ENCODE measurements around the gene CIAO2B.
"Not testable (repeated sequence)": the region's sequence is repeated elsewhere in the genome, so short reads cannot be mapped to it uniquely, and the experiment has no call there.

CIAO2B gene

DNA sequence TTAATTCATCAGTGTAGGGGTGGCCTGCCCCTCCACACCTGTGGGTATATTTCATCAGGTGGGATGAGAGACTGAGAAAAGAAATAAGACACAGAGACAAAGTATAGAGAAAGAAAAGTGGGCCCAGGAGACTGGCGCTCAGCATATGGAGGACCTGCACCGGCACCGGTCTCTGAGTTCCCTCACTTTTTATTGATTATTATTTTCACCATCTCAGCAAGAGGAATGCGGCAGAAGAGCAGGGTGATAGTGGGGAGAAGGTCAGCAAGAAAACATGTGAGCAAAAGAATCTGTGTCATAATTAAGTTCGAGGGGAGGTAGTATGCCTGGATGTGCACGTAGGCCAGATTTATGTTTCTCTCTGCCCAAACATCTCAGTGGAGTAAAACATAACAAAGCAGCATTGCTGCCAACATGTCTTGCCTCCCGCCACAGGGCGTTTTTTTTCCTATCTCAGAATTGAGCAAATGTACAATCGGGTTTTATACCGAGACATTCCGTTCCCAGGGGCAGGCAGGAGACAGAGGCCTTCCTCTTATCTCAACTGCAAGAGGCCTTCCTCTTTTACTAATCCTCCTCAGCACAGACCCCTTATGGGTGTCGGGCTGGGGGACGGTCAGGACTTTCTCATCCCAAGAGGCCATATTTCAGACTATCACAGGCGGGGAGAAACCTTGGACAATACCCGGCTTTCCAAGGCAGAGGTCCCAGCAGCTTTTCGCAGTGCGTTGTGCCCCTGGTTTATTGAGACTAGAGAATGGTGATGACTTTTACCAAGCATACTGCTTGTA is 21.4 kb upstream of the CIAO2B start:
- not testable (repeated sequence) for DNase-seq (ENCODE audit: low read depth)

- peak; percentile 58 for DNase-seq (ENCODE audit: low read depth)
Measured at GRCh38 chr16:66954097-66954659, 20.0 kb upstream of the CIAO2B start.

GRCh38 chr16:66953462-66954096 is 19.4 kb upstream of the CIAO2B start:
- no peak for DNase-seq (ENCODE audit: low read depth)

DNA sequence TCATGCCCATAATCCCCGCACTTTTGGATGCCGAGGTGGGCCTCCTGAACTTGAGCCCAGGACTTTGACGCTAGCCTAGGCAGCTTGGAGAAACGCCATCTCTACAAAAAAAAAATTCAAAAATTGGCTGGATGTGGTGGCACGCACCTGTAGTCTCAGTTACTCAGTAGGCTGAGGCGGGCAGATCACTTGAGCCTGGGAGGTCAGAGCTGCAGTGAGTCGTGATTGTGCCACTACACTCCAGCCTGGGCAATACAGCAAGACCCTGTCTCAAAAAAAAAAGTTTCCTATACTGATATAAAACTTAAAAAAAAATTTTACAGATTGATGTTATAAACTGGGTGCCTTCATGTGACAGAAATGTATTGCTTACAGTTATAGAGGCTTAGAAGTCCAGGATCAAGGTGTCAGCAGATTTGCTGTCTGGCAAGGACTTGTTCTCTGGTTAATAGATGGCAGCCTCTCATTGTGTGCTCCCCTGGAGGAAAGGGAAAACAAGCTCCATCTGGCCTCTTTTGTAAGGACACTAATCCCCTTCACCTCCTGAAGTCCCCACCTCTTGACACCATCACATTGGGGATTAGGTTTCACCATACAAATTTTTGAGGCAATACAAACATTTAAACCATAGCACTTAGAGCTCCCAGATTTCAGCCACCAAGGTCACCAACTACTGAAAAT is 18.4 kb upstream of the CIAO2B start:
- DNase-seq (ENCODE audit: low read depth), result no peak

- no peak for DNase-seq (ENCODE audit: low read depth)
Measured at GRCh38 chr16:66950971-66951790, 17.0 kb upstream of the CIAO2B start.

GRCh38 chr16:66950437-66950836 is 16.2 kb upstream of the CIAO2B start:
- no peak for DNase-seq (ENCODE audit: low read depth)

DNA sequence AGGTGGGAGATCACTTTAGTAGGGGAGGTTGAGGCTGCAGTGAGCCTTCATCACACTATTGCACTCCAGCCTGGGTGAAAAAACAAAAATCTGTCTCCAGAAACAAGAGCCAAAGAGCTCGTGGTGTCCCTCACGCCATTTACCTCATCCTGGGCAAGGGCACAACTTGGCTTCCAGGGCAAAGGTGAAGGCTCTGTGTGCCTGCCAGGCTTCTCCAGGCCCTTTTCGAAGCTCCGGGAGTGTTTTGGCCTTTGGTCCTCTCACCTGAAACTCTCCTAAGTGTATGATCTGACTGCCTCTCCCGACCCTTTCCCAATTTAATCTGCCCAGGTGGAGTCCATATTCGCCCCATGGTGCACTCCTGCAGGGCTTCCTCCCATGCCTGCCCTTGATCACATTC is 15.3 kb upstream of the CIAO2B start:
- DNase-seq (ENCODE audit: low read depth), result no peak

DNA sequence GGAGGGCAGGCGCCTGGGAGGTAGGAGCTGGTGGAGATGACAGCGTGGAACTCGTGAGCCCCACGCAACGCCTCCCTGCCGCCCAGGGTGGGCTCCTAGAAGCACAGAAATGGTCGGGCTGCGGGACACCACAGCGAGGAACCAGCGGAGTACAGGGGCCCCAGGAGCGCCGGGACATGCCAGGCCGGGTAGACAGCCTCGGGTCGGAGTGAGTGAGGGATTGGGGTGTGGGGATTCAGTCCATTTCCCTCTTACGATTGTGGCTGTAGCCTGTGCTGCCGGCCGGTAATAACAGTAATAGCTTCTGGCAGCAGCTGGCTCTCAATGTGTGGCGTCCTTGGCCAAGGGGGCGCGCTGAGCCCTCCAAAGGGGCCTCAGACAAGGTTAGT is 14.6 kb upstream of the CIAO2B start:
- no peak for DNase-seq (ENCODE audit: low read depth)

DNA sequence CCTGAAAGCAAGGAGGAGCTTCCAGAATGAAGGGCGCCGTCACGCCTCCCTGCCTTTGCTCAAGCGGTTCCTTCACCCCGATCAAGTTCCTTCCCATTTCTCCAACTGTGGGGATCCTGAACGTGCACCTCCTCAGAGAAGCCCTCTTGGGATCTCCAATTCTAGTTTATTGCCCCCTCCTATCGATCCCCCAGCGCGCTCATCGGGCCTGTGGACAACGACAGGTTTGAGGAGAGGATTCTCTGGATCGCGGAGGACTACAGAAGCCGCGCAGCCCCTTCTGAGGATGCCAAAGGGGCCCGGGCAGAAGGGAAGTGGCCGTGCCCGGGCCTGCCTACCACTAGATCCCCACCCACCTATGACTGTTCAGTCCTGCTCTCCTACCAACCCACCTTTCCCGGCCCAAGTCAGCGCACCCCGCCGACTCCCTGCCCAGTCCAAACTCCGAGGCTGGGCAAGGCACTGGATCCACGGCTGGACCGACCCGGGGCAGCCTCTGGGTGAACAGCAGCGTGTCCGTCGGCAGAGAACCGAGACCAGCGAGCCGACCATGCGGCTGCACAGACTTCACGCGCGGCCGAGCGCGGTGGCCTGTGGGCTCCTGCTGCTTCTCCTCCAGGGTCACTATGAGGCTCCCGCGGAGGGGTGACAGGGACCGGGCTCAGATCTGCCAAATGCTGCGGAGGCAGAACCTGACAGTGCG is 14.1 kb upstream of the CIAO2B start:
- DNase-seq (ENCODE audit: low read depth), result no peak

DNA sequence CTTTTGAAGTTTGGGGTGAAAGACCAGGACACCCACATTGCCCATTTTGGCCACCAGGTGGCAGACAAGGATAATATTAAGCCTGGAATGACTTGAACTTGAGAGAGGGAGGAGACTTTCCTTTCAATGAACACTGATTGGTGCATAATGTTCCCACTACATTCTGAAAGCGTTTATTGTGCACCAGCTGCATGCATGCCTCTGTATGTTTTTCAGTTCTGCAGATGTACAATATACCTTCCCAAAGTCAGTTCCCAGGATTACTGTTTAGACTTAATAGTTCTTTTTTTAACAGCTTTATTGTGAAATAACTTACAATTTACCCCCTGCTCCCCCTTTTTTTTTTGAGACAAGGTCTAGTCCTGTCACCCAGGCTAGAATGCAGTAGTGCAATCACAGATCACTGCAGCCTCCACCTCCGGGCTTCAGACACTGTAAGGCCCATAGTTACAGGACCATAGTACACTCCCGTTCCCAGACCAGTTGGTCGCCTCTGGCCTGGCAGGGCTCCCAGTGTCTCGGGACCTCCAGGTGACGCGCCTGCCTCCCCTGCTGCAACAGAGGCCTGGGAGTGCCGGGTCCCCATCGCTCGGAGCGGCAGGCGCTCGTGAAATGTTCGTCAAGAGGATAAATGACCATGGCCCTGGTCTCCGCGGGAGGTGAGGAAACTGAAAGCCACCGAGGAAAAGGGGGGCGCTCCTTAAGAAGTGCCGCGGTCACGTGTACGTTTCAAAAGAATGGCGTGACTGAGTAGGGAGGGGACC is 13.3 kb upstream of the CIAO2B start:
- DNase-seq (ENCODE audit: low read depth), result peak; percentile 72

GRCh38 chr16:66946974-66947301 is 12.7 kb upstream of the CIAO2B start:
- no peak for DNase-seq (ENCODE audit: low read depth)

DNA sequence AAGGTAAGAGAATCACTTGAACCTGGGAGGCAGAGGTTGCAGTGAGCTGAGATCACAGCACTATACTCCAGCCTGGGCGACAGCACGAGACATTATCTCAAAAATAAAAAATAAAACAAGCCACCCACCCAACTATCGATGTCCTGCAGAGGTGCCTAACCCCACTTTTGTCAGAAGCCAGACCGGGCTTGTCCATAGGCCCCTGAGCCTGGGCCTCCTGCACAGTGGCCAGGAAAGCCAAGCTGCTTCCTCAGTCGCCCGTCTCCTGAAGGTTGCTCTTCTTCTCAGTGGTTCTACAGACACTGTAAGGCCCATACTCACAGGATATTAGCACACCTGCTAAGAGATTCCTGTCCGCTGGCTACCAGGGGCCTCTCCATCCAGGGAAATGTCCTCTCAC is 12.3 kb upstream of the CIAO2B start:
- no peak for DNase-seq (ENCODE audit: low read depth)

DNA sequence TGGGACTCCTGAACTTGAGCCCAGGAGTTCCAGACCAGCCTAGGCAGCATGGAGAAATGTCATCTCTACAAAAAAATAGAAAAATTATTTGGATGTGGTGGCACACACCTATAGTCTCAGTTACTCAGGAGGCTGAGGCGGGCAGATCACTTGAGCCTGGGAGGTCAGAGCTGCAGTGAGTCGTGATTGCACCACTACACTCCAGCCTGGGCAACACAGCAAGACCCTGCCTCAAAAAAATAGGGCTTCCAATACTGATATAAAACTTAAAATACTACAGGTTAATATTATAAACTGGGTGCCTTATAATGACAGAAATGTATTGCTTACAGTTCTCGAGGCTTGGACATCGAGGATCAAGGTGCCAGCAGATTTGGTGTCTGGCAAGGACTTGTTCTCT is 11.7 kb upstream of the CIAO2B start:
- no peak for DNase-seq (ENCODE audit: low read depth)

GRCh38 chr16:66944971-66945370 is 10.8 kb upstream of the CIAO2B start:
- not testable (repeated sequence) for DNase-seq (ENCODE audit: low read depth)

GRCh38 chr16:66944054-66944441 is 9.8 kb upstream of the CIAO2B start:
- DNase-seq (ENCODE audit: low read depth), result no peak

DNA sequence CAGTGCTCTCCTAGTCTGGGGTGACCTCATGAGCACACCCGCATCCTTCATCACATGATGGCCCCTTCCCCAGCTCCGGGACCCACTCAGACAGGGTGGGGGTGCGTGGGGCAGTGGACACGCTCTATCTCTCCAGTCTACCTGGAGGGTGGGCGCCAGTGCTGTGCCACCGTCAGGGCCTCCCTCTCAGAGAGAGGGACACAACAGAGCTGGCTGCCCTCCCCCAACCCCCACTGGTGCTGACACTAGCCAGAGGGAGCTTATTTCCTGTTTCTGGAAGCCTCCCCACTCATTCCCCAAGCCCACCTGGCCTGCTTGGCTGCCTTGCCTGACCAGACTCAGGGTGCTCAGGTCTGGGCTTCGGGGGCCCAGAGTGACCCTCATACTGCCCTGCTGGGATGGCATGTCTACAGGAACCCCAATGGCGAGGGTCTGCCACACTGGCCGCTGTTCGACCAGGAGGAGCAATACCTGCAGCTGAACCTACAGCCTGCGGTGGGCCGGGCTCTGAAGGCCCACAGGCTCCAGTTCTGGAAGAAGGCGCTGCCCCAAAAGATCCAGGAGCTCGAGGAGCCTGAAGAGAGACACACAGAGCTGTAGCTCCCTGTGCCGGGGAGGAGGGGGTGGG is 9.3 kb upstream of the CIAO2B start:
- no peak for DNase-seq (ENCODE audit: low read depth)

- no peak for DNase-seq (ENCODE audit: low read depth)
Measured at GRCh38 chr16:66942981-66943380, 8.8 kb upstream of the CIAO2B start.

GRCh38 chr16:66940236-66940635 is 6.0 kb upstream of the CIAO2B start:
- no peak for DNase-seq (ENCODE audit: low read depth)

- no peak for DNase-seq (ENCODE audit: low read depth)
Measured at GRCh38 chr16:66939366-66939765, 5.2 kb upstream of the CIAO2B start.

DNA sequence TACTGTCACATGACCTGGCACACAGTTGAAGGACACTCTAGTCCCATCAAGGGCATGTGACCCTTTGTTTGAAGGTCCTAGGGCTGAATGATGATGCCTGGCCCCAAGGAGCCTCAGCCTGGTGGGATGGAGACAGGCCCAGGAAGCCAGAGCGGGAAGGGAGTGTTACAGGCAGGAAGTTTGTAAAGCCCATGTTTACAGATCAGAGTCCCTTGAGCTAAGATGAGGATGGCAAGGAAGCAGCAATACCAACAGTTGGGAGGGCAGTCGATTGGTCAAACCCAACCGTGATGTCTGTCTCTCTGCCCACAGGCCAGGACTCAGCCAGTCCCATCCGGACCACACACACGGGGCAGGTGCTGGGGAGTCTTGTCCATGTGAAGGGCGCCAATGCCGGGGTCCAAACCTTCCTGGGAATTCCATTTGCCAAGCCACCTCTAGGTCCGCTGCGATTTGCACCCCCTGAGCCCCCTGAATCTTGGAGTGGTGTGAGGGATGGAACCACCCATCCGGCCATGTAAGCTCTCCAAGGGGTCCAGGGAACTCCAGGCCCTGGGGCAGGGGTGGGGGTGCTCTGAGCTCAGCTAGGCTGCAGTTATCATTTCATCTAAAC is 3.6 kb upstream of the CIAO2B start:
- DNase-seq (ENCODE audit: low read depth), result no peak
